ENCODE results near the gene TCF12. TPM values are rescaled to one million over a fixed set of nuclear protein-coding genes. Genes with fewer than 3 reads are reported as not detected.
A peak's percentile ranks its signal among the peaks of the same experiment; 100 is the strongest.
"Not testable (repeated sequence)": the region's sequence is repeated elsewhere in the genome, so short reads cannot be mapped to it uniquely, and the experiment has no call there.

TCF12 gene
- total and polyA plus RNA-seq, 7 experiments from 2014 or later = 51.3 to 99.4 (median 79.9) TPM

- Mint-ChIP-seq H3K4me1 (peaks cover 3 to 9% (median 4%) of the 10 kb centered on the region in 7 donors), H3K36me3 (peaks cover 0 to 35% (median 12%) of the 10 kb centered on the region in 5 donors), H3K27me3 (no peaks in the 10 kb centered on the region), H3K27ac (no peak overlapping the region), H3K9me3 (peaks cover 0 to 3% (median 0%) of the 10 kb centered on the region in 11 donors), H3K4me3 (no peak overlapping the region)
- Histone ChIP-seq H3K27ac (ENCODE audit: low read depth, low read length) (no peak overlapping the region), H3K9me3 (ENCODE audit: control insufficient read depth in 2 of 3, low read length in 3 of 3) (no peaks in the 10 kb centered on the region), H3K36me3 (ENCODE audit: control insufficient read depth in 2 of 3, insufficient read depth in 3 of 3, low read length in 3 of 3) (no peaks in the 10 kb centered on the region), H3K4me3 (ENCODE audit: low read length) (no peak overlapping the region), H3K27me3 (ENCODE audit: control insufficient read depth in 2 of 2, insufficient read depth in 2 of 2, low read length in 2 of 2) (no peaks in the 10 kb centered on the region), H3K4me1 (ENCODE audit: control insufficient read depth in 2 of 2, insufficient read depth in 2 of 2, low read length in 2 of 2) (no peaks in the 10 kb centered on the region)
- POLR2A ChIA-PET = no interaction called here
- DNase-seq (no peak), ATAC-seq (no peak)
- intact Hi-C loops (cut with micrococcal nuclease) = no loop called here
- CTCF ChIA-PET = interaction anchor here (0.6 to 0.8 kb wide), 2 partner anchors 12 to 299 kb away, joined by 3 read pairs; no protein-coding TSS in a partner anchor
Observed at GRCh38 chr15:57158997-57159668, 240.7 kb downstream of the TCF12 start.

- POLR2A ChIA-PET = no interaction called here
- H3K4me3 Mint-ChIP-seq = no peak overlapping the region
- H3K4me1 Mint-ChIP-seq = peaks cover 0 to 6% (median 4%) of the 10 kb centered on the region in 7 donors
- H3K27me3 Mint-ChIP-seq = no peaks in the 10 kb centered on the region
- ATAC-seq = no peak
- no peaks in the 10 kb centered on the region for H3K9me3 Mint-ChIP-seq
- H3K36me3 Mint-ChIP-seq = peaks cover 0 to 34% (median 11%) of the 10 kb centered on the region in 5 donors
- CTCF ChIA-PET = no interaction called here
- Histone ChIP-seq H3K9me3 (ENCODE audit: control insufficient read depth in 2 of 3, low read length in 3 of 3) (no peaks in the 10 kb centered on the region), H3K4me3 (ENCODE audit: low read length) (no peak overlapping the region), H3K27ac (ENCODE audit: low read depth, low read length) (no peak overlapping the region), H3K27me3 (ENCODE audit: control insufficient read depth in 2 of 2, insufficient read depth in 2 of 2, low read length in 2 of 2) (no peaks in the 10 kb centered on the region), H3K4me1 (ENCODE audit: control insufficient read depth in 2 of 2, insufficient read depth in 2 of 2, low read length in 2 of 2) (no peaks in the 10 kb centered on the region), H3K36me3 (ENCODE audit: control insufficient read depth in 2 of 3, insufficient read depth in 3 of 3, low read length in 3 of 3) (no peaks in the 10 kb centered on the region)
- no peak for DNase-seq
- no peak overlapping the region for H3K27ac Mint-ChIP-seq
- intact Hi-C loops (cut with micrococcal nuclease) = no loop called here
Observed at GRCh38 chr15:57159767-57160166, 241.3 kb downstream of the TCF12 start.

- H3K27me3 ChIP-seq (ENCODE audit: control insufficient read depth in 2 of 2, insufficient read depth in 2 of 2, low read length in 2 of 2) = no peaks in the 10 kb centered on the region
- no peak overlapping the region for H3K4me3 Mint-ChIP-seq
- POLR2A ChIA-PET = no interaction called here
- no peaks in the 10 kb centered on the region for H3K27me3 Mint-ChIP-seq
- H3K27ac Mint-ChIP-seq = peak overlapping the region in 1 of 9 donors; percentile 1
- H3K27ac ChIP-seq (ENCODE audit: low read depth, low read length) = no peak overlapping the region
- no peaks in the 10 kb centered on the region for H3K4me1 ChIP-seq (ENCODE audit: control insufficient read depth in 2 of 2, insufficient read depth in 2 of 2, low read length in 2 of 2)
- DNase-seq = no peak
- no peak for ATAC-seq
- H3K9me3 Mint-ChIP-seq = no peaks in the 10 kb centered on the region
- intact Hi-C loops (cut with micrococcal nuclease) = no loop called here
- H3K9me3 ChIP-seq (ENCODE audit: control insufficient read depth in 2 of 3, low read length in 3 of 3) = no peaks in the 10 kb centered on the region
- peaks cover 0 to 30% (median 7%) of the 10 kb centered on the region in 5 donors for H3K36me3 Mint-ChIP-seq
- no peaks in the 10 kb centered on the region for H3K36me3 ChIP-seq (ENCODE audit: control insufficient read depth in 2 of 3, insufficient read depth in 3 of 3, low read length in 3 of 3)
- CTCF ChIA-PET = no interaction called here
- H3K4me1 Mint-ChIP-seq = peaks cover 0 to 6% (median 4%) of the 10 kb centered on the region in 7 donors
- no peak overlapping the region for H3K4me3 ChIP-seq (ENCODE audit: low read length)
Observed at GRCh38 chr15:57160823-57161560, 242.5 kb downstream of the TCF12 start.

GRCh38 chr15:57164251-57164650 is 245.8 kb downstream of the TCF12 start:
- ATAC-seq; intact Hi-C loops (cut with micrococcal nuclease); DNase-seq; H3K27ac ChIP-seq (ENCODE audit: low read depth, low read length); H3K4me3 ChIP-seq (ENCODE audit: low read length); H3K9me3 ChIP-seq (ENCODE audit: control insufficient read depth in 2 of 3, low read length in 3 of 3); H3K4me1 Mint-ChIP-seq; CTCF ChIA-PET; H3K27me3 ChIP-seq (ENCODE audit: control insufficient read depth in 2 of 2, insufficient read depth in 2 of 2, low read length in 2 of 2); H3K4me1 ChIP-seq (ENCODE audit: control insufficient read depth in 2 of 2, insufficient read depth in 2 of 2, low read length in 2 of 2); H3K4me3 Mint-ChIP-seq; H3K27me3 Mint-ChIP-seq; H3K9me3 Mint-ChIP-seq; H3K36me3 ChIP-seq (ENCODE audit: control insufficient read depth in 2 of 3, insufficient read depth in 3 of 3, low read length in 3 of 3); POLR2A ChIA-PET: not testable (repeated sequence)
- Mint-ChIP-seq H3K27ac (peak overlapping the region in 1 of 9 donors; percentile 3), H3K36me3 (peaks cover 0 to 35% (median 11%) of the 10 kb centered on the region in 5 donors)

GRCh38 chr15:57165992-57166391 is 247.5 kb downstream of the TCF12 start:
- CTCF ChIA-PET = no interaction called here
- ATAC-seq = no peak
- no peak overlapping the region for H3K27ac ChIP-seq (ENCODE audit: low read depth, low read length)

GRCh38 chr15:57167821-57168395 is 249.5 kb downstream of the TCF12 start:
- no peak overlapping the region for H3K4me3 ChIP-seq (ENCODE audit: low read length)
- intact Hi-C loops (cut with micrococcal nuclease) = loop anchor here in 1 of 2 donors (5.0 kb wide), 1 partner anchor 119 kb away; no protein-coding TSS in a partner anchor
- peak overlapping the region in 1 of 9 donors; percentile 3 for H3K27ac Mint-ChIP-seq
- DNase-seq (no peak), ATAC-seq (no peak)
- H3K4me1 ChIP-seq (ENCODE audit: control insufficient read depth in 2 of 2, insufficient read depth in 2 of 2, low read length in 2 of 2) = no peaks in the 10 kb centered on the region
- peaks cover 3 to 5% (median 4%) of the 10 kb centered on the region in 3 experiments for H3K36me3 ChIP-seq (ENCODE audit: control insufficient read depth in 2 of 3, insufficient read depth in 3 of 3, low read length in 3 of 3)
- ChIA-PET POLR2A (no interaction called here), CTCF (no interaction called here)
- no peaks in the 10 kb centered on the region for H3K9me3 ChIP-seq (ENCODE audit: control insufficient read depth in 2 of 3, low read length in 3 of 3)
- no peaks in the 10 kb centered on the region for H3K27me3 Mint-ChIP-seq
- H3K27ac ChIP-seq (ENCODE audit: low read depth, low read length) = no peak overlapping the region
- no peaks in the 10 kb centered on the region for H3K27me3 ChIP-seq (ENCODE audit: control insufficient read depth in 2 of 2, insufficient read depth in 2 of 2, low read length in 2 of 2)
- peaks cover 0 to 5% (median 0%) of the 10 kb centered on the region in 7 donors for H3K4me1 Mint-ChIP-seq
- no peaks in the 10 kb centered on the region for H3K9me3 Mint-ChIP-seq
- no peak overlapping the region for H3K4me3 Mint-ChIP-seq
- peaks cover 0 to 42% (median 19%) of the 10 kb centered on the region in 5 donors for H3K36me3 Mint-ChIP-seq

More at GRCh38 chr15:57165992-57166391, 247.5 kb downstream of the TCF12 start:
- H3K27me3 ChIP-seq (ENCODE audit: control insufficient read depth in 2 of 2, insufficient read depth in 2 of 2, low read length in 2 of 2) = no peaks in the 10 kb centered on the region
- no peaks in the 10 kb centered on the region for H3K9me3 ChIP-seq (ENCODE audit: control insufficient read depth in 2 of 3, low read length in 3 of 3)
- no peak for DNase-seq
- H3K4me3 Mint-ChIP-seq = no peak overlapping the region
- no peaks in the 10 kb centered on the region for H3K9me3 Mint-ChIP-seq
- H3K36me3 ChIP-seq (ENCODE audit: control insufficient read depth in 2 of 3, insufficient read depth in 3 of 3, low read length in 3 of 3) = peaks cover 0 to 5% (median 3%) of the 10 kb centered on the region in 3 experiments
- peaks cover 0 to 5% (median 0%) of the 10 kb centered on the region in 7 donors for H3K4me1 Mint-ChIP-seq
- POLR2A ChIA-PET = no interaction called here
- intact Hi-C loops (cut with micrococcal nuclease) = loop anchor here in 1 of 2 donors (5.0 kb wide), 1 partner anchor 121 kb away; no protein-coding TSS in a partner anchor
- no peaks in the 10 kb centered on the region for H3K4me1 ChIP-seq (ENCODE audit: control insufficient read depth in 2 of 2, insufficient read depth in 2 of 2, low read length in 2 of 2)
- H3K27ac Mint-ChIP-seq = no peak overlapping the region
- no peaks in the 10 kb centered on the region for H3K27me3 Mint-ChIP-seq
- H3K4me3 ChIP-seq (ENCODE audit: low read length) = no peak overlapping the region
- peaks cover 0 to 31% (median 14%) of the 10 kb centered on the region in 5 donors for H3K36me3 Mint-ChIP-seq
